ENCODE data around the gene HMSD.

HMSD gene

DNA sequence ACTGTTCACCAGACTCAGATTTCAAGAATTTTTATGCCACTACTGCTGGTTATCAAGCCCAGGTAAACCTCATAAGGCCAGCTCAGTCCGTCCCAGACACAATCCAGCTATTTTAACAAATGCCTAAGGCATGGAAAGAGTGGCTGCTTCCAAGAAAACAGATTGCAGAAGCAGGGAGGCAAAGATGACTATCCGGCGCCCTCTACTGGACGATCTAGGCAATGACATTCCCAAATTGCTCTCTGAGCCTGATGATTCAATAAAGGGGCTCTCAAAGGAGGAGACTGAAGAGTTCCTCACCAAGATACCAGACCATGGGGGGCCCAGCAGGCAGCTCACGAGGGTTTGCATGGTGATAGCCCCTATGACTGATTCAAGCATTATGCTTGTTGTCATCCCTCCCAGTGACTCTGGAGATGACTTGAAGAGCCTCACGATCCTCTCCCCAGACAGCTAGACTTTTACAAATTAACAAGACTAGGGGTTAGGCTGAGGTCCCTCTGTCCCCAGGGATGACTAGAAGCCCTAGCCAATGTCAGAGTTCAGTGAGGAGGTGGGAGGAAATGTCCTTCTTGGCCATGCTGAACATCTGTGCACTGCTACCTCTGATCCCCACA lies 45.8 kb downstream of the HMSD start:
- DNase-seq (ENCODE audit: low read depth): peak; percentile 43

DNA sequence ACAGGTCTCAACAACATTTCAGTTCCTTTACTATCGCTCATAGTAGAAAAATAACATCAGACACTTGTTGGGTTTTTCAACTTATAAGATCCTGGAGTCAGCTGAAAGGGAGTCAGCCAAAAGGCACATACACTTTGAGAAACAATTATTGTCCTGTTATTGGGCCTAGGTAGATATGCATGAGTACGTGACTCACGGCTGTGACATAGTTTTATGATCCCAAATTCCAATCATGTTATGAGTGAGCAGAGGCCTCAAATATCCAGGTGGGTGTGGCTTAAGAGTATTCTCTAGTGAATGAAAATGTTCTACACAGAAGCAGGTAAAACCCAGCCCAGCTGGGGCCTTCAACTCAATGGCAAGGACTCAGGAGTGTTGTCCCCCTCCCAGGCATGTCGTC lies 47.9 kb downstream of the HMSD start:
- no peak for DNase-seq (ENCODE audit: low read depth)

DNA sequence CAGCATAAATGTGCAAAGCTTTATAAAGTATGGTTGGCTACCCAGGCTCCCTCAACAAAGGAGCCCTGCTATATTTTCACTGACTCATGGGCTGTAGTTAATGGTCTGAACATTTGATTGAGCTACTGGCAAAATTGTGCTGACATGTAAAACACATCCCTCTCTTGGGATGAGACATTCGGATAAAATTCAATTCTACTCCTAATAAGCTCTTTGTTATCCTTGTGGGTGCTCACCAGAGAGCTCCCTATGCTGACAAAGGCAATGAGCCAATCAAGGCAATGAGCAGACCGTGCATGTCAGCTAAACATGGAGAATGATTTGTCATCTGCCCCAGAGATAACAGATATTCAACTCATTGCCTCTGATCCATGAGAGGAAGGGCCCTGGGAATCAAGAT lies 48.5 kb downstream of the HMSD start:
- DNase-seq (ENCODE audit: low read depth): no peak

DNA sequence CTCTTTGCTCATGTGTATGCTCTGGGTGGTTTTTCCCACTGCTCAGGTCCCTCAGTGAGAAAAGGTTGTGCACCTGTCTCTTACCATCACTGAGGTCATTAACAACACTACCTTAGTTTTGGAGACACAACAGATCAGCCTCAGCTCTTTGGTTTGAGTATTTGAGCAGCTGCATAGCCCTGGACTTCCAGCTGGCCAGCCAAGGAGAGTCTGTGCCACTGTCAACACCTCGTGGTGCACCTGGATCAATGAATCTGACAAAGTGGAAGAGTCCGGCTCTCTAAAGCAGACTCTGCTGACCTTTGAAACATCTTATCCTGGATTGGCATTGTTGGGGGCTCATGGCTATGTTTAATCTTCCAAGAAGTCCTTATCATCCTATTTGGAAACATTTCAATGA lies 50.8 kb downstream of the HMSD start:
- no peak for DNase-seq (ENCODE audit: low read depth)

DNA sequence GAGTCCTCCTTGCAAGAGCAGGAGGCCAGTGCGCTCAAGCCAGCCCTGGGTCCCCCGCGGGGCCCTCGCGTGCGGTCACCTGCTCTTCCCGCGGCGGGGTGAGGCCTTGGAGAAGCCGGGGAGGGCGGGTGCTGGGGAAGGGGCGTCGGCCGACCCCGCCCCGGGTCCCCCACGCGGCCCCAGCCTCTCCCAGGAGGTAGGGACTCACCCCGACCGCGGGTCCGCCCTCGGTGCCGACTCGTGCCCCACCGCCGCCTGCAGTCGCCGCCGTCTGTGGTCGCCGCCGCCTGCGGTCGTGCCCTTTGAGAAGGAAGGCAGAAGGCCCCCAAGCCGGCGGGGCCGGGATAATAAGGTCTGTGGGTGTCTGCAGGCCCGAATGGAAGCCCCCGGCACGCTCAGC lies 53.5 kb downstream of the HMSD start:
- no peak for DNase-seq (ENCODE audit: low read depth)

DNA sequence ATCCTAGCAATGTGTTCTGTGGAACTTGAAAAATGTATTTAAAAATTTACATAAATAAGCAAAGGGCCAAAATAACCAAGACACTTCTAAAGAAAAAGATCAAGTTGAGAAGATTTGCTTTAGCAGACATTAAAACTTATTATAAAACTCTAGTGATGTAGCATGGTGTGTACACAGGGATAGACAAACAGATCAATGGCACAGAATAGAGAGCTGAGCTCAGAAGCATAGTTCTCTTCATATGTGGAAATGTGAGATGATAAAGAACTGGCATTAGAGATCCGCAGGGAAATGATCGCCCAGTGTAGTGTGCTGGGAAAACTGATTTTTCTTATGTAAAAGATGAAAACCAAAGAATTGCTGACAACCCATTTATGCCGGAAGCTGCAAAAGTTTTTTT lies 60.2 kb downstream of the HMSD start:
- DNase-seq (ENCODE audit: low read depth): no peak

Data from fibroblast of the conjunctiva (primary cell).